GM19468 (cell line): ENCODE results near the gene TMEM80.

Experiments used
- ATAC-seq: cut with Tn5 transposase; IDR thresholded peaks from one replicate; pipeline ENCODE4 v1.9.1; 2021; ENCODE audit warnings: mild to moderate bottlenecking, moderate library complexity, moderate number of reproducible peaks; ENCODE audit not compliant: unreplicated experiment; ENCODE audit errors: extremely low read depth

Gene TMEM80

DNA sequence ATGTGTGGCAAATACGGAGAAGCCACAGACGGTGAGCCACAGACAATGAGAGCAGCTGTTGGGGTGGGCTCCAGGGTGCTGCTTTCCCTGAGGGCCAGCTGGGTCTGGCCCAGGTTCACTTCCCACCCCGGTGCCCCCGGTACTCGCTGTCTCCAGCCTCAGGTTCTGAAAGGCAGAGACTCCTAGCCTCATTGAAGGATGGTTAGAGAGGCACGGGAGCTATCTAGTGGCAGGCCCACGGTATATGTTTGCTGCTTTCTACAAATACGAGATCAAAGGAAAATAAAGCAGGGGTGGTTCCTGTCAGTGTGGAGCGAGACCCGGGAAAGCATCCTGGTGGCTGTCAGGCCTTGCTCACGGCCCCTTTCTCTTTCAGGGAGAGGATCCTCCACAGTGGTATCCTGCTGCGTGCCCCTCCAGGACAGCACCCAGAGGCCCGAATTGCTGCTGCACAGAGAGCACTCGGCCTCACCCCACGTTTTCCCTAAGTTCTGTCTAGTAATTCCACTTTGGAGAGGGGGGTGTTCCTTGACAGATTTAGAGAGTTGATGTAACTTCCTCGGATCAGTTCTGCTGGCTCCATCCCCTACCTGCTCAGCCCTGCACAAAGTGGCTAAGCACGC lies 3.0 kb downstream of the TMEM80 start:
- ATAC-seq: no peak

DNA sequence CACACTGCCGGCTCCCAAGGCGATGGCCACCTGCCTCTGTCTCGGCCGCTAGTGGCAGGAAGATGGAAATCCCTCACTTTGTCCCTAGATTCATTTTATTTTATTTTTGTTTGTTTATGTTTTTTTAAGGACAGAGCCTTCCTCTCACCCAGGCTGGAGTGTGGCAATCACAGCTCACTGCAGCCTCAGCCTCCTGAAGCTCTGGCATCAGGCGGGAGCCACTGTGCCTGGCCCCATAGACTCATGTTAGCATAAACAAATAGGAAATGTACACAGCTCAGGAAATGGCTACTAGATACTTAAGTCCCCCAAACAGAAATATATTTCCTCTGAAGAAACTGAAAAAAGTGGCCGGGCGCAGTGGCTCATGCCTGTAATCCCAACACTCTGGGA lies 3.5 kb downstream of the TMEM80 start:
- ATAC-seq: no peak

DNA sequence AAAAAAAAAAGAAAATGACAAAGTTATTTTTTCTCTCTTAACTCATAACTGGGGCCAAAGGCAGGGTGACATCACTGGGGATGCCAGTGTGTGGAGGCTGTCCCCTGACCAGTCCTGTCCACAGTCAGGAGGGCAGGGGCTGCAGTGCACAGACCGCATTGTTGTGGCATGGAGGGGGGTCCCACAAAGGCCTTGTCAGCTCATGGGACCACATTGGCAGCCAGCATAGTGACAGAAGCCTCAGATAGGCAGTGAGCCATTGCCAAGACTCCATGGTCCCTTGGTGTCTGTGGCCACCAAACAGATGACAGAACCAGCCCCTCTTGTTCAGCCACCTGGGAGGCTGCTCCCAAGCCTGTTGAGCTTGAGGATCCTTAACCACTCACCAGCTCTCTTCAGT lies 4.1 kb downstream of the TMEM80 start:
- ATAC-seq: no peak

DNA sequence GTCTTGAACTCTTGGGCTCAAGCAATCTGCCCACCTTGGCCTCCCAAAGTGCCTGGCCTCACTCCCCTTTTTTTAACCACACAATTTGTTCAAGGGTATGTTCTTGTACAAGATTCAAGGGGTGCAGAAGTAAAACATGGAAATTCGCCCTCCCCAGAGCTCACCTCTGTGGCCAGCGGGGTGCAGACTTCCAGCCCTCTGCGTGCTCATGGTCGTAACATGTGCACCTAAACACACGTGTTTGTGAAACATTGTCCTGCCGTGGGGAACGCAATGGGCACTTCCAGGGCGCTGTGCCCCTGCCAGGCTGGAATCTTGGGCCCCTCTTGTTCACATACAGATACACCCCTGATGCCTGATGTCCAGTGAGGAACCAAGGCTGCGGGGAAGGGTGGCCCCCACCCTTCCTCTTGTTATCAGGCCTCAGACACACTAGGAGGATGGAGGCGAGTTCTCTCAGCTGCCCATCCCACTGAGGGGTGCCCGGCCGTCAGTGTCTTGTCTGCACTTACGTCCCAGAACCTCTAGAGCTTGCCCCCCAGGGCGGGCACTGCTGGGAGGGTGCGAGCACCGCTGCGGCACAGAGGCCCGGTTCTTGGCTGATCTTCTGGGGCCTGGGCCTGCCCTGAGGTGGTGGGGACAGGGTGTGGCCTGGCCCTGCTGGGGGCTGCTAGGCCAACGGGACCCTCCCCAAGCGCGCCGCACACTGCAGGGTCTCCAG lies 6.3 kb downstream of the TMEM80 start:
- ATAC-seq: no peak

DNA sequence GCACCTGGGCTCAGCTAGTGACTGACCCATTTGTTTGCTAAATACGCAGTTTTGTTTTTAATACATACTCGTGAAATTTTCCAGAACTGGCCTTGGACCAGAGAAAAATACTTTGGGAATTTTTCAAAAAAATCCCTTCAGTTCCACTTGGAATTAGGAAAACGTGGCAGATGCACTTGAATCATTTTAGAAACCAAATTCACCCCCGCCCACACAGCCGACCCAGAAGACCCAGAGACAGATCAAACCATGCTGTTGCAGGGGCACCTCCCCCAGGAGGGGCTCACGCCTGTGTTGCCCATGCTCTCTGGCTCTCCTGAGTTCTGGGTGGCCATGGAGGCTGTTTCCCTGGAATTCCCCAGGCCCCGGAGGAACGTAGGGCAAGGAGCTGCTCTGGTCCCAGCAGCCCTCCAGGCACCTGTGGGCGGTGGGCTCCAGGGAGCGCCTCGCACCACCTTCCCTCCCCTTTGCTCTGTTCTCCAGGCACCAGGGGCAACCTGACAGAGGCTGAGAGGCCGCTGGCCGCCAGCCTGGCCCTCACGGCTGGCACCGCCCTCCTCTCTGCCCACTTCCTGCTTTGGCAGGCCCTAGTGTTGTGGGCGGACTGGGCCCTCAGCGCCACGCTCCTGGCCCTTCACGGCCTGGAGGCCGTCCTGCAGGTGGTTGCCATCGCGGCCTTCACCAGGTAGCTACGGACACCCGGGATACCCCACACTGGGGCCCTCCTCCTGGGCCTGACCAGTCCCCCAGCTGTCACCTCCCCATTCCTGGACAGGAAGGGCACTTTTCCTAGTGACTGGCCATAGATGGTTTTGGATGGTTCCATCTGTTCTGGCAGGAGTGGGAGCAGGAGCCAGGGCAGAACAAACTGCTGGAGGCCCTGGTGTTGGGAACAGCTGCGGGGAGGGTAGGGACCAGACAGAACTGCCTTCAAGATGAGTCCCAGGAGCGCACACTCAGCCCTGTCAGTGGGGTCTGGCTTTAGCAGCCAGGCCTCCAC lies 7.1 kb downstream of the TMEM80 start:
- no peak for ATAC-seq

DNA sequence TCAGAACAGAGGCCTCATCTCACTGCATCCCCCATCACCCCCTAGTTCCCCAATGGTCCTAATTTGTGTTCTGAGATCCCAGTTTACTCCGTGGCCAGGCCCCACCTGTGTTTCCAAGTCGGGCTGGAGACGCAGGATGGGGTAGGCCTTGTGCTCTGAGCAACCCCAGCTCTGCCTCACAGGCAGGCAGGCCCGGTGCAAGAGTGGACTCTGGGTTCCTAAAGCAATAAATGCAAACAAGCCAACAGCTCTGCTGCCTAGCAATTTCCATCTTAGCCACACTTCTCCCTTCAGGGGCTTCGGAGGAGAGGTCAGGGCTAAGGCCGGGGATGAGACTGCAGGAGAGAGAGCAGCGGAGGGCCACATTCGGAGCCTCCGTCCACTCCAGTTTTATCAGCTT lies 7.9 kb downstream of the TMEM80 start:
- ATAC-seq: no peak

DNA sequence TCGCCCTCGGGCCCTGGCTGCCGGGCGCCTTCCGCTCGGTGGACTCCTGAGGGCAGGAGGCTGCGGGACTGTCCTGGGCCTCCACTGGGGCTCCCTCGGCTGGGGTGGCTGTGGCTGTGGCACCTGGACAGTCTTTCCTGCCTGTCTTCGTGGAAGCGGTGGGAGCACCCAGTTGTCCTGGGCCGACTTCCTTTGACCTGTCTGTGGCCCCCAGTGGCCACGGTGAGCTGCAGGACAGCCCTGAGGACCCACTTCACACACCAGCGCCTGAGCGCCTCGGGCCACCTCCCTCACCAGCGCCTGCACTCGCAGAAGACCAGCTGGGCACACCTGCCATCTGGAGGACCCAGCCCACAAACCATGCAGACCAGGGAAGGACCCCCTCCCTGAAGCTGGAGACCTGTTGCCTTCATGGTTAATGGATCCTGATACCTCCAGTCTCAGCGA lies 8.6 kb downstream of the TMEM80 start:
- no peak for ATAC-seq

DNA sequence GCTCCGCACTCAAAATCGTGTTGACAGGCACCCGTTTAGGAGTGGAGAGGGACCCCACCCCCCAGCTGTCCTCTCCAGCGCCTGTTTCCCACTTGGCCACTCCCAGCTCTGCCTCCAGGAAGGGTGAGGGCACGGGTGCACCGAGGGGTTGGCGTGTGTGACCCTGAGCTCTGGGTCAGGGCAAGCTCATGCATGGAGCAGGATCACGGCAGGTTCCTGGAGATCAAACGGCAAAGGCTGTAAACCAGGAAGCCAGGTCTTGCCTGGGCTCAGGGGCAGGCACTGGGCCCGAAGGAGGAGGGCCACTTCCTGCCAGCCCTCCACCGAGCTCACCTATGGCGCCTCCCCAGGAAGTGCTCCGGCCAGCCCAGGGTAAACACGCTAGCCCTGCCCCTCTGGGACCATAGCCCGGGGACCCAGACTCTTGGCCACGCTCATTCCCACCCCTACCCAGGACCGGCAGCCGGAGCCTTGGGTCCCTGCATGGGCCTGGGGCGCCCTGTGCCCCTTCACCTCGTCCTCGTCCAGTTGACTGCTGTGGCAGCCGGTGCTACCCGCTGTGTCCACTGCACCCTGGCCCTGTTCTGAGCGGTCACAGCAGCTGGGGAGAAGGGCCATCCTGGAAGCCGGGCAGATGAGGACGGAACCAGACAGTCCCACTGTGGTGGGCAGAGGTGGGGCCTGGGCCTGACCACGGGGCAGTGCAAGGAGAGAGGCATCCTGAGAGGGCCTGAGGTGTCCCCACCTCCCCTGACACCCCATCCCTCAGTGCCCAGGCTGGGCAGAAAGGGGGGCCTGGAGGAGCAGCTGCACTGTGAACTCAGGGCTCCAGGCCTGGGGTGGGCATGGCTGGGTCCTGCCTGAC lies 9.4 kb downstream of the TMEM80 start:
- ATAC-seq: no peak

DNA sequence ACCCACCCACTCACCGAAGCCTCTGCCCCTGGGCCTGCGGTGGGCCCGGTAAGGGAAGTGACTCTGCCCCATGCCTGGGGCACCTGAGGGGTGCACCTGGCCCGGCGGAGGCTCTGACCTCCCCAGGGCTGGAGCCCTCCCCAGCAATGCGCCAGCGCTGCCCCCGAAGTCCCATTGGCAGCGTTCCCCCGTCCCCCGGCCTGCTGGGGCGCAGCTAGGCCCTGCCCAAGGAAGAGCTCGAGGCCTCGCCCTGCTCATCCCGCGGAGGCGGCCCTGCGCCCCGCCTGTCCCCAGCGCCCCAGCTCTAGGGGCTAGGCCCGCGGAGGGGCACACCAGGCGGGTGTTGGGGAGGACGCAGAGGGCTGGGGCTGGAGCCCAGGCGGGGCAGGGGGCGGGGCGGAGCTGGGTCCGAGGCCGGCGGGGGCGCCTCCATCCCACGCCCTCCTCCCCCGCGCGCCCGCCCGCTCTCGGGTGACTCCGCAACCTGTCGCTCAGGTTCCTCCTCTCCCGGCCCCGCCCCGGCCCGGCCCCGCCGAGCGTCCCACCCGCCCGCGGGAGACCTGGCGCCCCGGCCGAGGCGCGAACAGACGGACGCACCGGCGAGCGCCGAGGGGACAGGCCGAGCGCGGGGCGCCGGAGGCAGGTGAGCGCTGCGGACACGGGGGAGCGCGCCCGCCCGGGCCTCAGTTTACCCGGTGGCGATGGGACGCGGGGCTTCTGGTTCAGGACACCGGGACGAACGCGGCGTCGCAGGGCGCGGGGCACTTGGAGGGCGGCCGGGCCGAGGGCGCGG lies 10.2 kb downstream of the TMEM80 start, which contains the start of gene EPS8L2:
Gene EPS8L2 (plus strand): TSS at position 586 of the 793 bp plus-strand sequence. CDS start 3,177 bp downstream, outside the sequence.
- no peak for ATAC-seq

DNA sequence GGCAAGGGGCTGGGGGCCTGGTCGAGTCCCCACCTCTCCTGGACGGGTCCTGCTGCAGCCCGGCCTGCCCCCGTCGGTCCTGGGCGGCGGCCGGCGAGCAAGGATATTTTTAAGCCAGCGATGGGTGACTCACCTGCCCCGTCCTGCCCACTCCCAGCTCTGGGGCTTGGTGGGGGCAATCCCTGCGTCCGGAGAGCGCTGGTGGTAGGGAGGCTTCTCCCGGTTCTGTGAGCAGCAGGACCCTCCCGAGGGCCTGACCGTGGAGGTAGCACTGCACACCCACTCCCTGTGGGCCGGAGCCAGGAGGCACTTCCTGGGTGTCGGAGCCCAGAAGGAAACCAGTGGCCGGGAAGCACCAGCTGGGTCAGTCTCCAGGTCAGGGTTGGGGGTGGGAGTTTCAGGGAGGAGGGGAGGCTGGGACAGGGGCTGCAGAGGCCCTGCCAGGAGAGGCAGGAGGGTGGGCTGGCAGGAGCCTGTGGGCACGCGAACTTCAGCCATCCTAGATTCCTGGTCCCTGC lies 10.9 kb downstream of the TMEM80 start:
- no peak for ATAC-seq

DNA sequence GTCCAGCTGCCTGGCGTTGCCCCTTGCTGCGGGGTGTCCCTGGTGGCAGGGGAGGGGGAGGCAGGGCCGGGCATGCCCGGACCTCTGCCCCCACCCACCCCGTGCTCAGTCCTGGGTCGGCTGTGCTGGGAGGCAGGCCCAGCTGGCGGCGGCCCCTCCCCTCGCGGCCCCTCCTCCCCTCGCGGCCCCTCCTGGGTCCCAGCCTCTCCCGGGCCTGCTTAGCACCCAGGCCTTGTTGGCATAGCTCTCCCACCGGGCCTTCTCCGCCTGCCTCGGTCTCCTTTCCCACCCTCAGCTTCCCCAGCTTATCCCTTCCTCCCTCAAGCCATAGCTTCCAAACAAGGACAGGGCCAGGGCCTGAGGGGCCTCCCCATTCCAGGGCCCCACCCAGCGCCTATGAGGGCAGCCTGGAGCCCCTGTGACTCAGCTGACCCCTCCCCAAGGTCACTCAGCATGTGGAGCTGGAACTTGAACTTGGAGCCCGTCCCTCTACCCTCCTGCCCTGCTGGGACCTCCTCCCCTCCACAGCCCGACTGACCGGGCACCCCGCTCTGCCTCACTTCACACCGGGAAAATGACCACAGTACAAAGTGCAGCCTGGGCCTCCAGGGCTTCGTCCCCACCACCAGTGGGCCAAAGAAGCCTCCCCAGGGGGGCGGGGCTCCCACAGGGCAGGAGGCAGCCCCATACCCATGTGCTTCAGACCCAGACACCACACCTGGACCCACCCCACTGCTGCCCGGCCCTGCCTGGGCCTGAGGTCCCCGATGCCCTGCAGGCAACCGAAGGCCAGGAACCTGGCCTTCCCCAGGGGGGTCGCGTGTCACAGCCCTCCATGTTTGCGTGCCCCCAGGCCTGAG lies 11.6 kb downstream of the TMEM80 start:
- no peak for ATAC-seq

DNA sequence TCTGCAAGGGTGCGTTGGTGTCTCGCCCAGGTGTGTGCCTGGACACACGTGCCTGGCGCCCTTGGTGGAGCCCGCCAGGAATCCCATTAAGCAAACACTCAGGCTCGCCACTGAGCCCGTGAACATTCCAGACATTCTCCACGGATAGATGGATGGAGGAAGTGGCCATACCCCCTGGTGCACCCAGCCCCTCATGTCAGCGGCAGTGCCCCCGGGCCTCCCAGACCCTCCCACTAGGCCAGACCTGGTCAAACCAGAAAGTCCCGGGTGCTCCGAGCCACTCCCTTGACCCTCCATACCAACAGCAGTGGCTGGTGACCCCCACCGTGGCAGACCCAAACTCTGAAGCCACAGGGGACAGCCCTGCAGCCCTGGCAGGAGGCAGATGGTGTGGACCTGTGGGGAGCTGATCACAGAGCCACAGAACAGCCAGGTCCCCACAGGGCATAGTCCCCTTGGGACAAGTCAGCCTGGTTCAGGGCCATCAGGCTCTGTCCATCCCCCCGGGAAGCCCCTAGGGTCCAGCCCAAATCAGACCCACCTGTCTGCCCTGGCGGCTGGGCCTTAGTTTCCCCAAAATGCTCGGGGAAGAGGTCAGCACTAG lies 12.3 kb downstream of the TMEM80 start:
- no peak for ATAC-seq

DNA sequence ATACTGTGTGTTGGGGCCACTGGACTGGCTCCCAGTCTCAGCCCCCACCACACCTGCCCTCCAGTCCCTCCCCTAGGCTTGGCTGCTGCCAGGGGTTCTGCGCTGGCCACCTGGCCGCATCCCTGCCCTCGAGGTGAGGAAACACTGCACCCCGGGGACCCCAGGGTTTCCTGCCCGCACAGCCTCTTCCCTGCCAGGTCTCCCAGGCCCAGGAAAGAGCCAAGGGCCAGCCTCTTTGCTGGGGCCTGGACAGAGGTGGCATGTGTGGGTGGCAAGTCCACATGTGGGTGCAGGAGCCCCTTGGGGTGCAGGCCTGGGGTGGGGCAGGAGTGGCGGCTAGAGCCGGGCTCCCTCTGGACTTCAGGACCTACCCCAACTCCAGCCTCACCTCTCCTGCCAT lies 12.9 kb downstream of the TMEM80 start:
- ATAC-seq: no peak

DNA sequence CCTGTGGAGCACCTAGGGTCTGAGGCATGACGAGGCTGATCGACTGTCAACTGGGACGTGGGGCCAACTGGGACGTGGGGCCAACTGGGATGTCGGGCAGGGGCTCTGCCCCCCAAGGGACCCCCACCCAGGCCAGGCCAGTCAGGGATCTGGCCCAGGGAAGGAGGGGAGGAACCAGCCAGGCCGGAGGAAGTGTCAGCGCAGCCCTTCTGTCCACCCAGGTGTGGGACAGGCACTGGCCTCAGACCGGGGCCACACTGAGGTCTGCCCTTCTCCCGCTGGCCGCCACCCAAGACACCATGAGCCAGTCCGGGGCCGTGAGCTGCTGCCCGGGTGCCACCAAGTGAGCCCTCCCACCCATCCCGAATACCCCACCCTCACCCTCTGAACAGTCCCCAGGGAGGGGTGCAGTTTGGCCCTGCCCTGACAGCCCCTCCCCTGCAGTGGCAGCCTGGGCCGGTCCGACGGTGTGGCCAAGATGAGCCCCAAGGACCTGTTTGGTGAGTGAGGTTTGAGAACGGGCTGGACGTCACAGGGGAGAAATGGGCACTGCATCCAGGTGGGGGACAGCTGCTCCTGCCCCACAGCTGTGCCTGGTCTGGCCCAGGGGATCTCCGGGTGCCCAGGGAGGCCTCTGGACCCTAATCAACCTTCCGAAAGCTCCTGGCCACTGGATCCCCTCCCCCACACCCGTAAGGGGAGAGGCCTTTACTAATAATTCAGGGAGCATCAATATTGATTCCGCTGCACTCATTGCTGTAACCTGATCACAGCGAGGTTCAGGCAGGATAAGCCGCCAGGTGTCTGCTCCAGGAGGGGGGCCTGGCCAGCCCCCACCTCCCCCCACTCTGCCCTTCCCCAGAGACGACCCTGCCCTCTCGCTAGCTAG lies 13.7 kb downstream of the TMEM80 start:
- ATAC-seq: no peak

DNA sequence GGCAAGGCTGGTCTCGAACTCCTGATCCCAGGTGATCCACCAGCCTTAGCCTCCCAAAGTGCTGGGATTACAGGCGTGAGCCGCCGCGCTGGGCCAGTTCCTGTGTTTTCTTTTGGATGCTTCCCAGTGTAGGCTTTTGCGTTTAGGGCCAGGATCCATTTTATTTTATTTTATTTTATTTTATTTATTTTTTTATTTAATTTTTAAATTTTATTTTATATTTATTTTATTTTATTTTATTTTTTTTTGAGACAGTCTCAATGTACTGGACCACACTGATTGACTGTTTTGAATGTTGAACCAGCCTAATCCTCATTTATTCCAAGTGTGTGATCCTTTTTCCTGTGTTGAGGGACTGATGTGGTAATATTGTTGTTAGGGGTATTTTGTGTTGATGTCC lies 18.8 kb downstream of the TMEM80 start:
- ATAC-seq: no peak

DNA sequence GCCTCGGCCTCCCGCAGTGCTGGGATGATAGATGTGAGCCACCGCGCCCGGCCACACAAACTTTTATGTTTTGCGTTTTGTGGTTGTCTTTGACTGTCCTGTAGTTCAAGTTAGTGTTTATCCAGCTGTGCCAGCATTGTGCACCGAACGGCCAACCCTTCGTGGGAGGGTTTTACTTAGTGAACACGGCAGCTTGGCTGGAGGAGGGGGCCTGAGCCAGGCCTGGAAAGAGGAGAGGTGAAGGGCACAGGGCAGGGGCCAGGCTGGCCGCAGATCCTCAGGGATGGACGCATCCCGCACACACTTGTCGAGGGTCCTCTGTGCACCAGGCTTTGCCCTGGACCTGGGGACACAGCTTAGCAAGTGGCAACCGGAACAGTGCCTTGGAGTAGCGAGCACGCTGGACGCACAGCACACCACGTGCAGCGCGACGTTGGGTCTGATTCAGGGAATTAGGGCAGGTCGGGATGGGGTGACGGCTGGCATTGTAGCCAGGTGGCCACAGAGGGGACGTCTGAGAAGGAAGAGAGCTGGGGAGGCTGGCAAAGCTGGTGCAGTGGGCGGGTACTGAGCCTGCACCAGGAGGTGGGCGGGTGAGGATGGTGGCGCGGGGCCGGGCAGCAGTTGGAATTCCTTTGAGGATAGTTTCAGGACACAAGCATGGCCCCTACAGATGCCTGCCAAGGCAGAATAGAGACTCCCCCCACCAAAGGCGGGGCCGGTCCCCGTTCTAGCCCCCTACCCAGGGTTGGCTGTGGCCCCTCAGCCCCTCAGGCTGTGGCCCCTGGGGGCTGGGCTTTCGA lies 23.8 kb downstream of the TMEM80 start:
- no peak for ATAC-seq
